Cardiac muscle cell (in vitro differentiated cells and primary cell): ENCODE measurements around the gene SEMA6C. TPM values are rescaled to one million over a fixed set of nuclear protein-coding genes. Genes with fewer than 3 reads are reported as not detected.
"Not testable (repeated sequence)": the region's sequence is repeated elsewhere in the genome, so short reads cannot be mapped to it uniquely, and the experiment has no call there.

Experiments used
- DNase-seq, 2 donors: peaks; one replicate each; pipeline versions ENCODE4 v3.0.0 to v3.0.0-alpha.2; 2010 to 2017; ENCODE audit warnings: low read depth in 1 of 2, low spot score in 1 of 2
- H3K27ac ChIP-seq: fragments of 200-600 bp; sonication (generic); 2 replicates; pipeline ENCODE4 v1.5.1; 2016
- H3K27me3 ChIP-seq: fragments of 200-600 bp; sonication (generic); 2 replicates; pipeline ENCODE4 v1.6.0; 2016; ENCODE audit warnings: control low read depth
- H3K36me3 ChIP-seq: fragments of 200-600 bp; sonication (generic); 2 replicates; pipeline ENCODE4 v1.5.1; 2016; ENCODE audit warnings: control low read depth
- H3K4me1 ChIP-seq: fragments of 200-600 bp; sonication (generic); 2 replicates; pipeline ENCODE4 v1.8.1; 2017; ENCODE audit warnings: low read depth, mild to moderate bottlenecking, mixed run types
- H3K4me3 ChIP-seq: fragments of 200-600 bp; sonication (generic); 2 replicates; pipeline ENCODE4 v1.5.1; 2016; ENCODE audit warnings: mild to moderate bottlenecking
- H3K9me3 ChIP-seq: fragments of 200-600 bp; sonication (generic); 2 replicates; pipeline ENCODE4 v1.5.1; 2017; ENCODE audit warnings: low read depth, mild to moderate bottlenecking, control low read depth
- polyA plus RNA-seq: library from polyadenylated mRNA; unstranded; fragments of >200 nt; fragmentation: Nextera tagmentation; extraction: Ambion mirVana; gene quantifications from 2 replicates; pipeline ENCODE4 v1.2.1, GENCODE V29; 2016
- total RNA-seq: library from RNA; depleted of rRNA; stranded (reverse); fragments of >200 nt; gene quantifications from 2 replicates; pipeline ENCODE4 v1.2.3, GENCODE V29; 2016
- TF ChIP-seq, protein P1 (sequence below): IDR thresholded peaks from 2 replicates; pipeline ENCODE4 v1.5.1; 2012; ENCODE audit warnings: low read depth, mild to moderate bottlenecking, low read length

The SEMA6C gene
- total and polyA plus RNA-seq, 2 experiments from 2014 or later = 23.3 to 28.1 TPM

GRCh38 chr1:151113877-151114276, 32.6 kb downstream of the SEMA6C start:
- H3K27me3 ChIP-seq = no peaks in the 10 kb centered on the region
- H3K4me1 ChIP-seq = no peaks in the 10 kb centered on the region
- no peaks in the 10 kb centered on the region for H3K9me3 ChIP-seq
- TF ChIP-seq, protein P1, sequence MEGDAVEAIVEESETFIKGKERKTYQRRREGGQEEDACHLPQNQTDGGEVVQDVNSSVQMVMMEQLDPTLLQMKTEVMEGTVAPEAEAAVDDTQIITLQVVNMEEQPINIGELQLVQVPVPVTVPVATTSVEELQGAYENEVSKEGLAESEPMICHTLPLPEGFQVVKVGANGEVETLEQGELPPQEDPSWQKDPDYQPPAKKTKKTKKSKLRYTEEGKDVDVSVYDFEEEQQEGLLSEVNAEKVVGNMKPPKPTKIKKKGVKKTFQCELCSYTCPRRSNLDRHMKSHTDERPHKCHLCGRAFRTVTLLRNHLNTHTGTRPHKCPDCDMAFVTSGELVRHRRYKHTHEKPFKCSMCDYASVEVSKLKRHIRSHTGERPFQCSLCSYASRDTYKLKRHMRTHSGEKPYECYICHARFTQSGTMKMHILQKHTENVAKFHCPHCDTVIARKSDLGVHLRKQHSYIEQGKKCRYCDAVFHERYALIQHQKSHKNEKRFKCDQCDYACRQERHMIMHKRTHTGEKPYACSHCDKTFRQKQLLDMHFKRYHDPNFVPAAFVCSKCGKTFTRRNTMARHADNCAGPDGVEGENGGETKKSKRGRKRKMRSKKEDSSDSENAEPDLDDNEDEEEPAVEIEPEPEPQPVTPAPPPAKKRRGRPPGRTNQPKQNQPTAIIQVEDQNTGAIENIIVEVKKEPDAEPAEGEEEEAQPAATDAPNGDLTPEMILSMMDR = no peak
- no peak overlapping the region for H3K4me3 ChIP-seq
- no peak overlapping the region for H3K27ac ChIP-seq
- no peaks in the 10 kb centered on the region for H3K36me3 ChIP-seq
- DNase-seq = no peak

DNA sequence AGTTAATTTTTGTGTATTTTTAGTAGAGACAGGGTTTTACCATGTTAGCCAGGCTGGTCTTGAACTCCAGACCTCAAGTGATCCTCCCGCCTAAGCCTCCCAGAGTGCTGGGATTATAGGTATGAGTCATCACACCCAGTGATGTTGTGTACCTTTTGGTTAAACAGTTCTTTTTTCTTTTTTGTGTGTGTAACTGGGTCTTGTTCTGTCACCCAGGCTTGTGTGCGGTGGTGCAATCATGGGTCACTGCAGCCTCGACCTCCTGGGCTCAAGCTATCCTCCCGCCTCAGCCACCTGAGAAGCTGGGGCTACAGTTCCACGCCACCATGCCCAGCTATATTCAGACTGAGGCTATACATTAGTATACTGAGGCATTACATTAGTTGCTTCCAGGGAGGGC, 38.1 kb downstream of the SEMA6C start:
- Histone ChIP-seq H3K4me1 (no peaks in the 10 kb centered on the region), H3K27ac (no peak overlapping the region), H3K36me3 (no peaks in the 10 kb centered on the region), H3K27me3 (no peaks in the 10 kb centered on the region), H3K9me3 (no peaks in the 10 kb centered on the region), H3K4me3 (no peak overlapping the region)
- DNase-seq = no peak
- TF ChIP-seq, protein P1 = no peak

- no peaks in the 10 kb centered on the region for H3K9me3 ChIP-seq
- peak in 1 of 2 donors; percentile 26 for DNase-seq
- no peaks in the 10 kb centered on the region for H3K36me3 ChIP-seq
- H3K4me3 ChIP-seq = no peak overlapping the region
- TF ChIP-seq, protein P1 = no peak
- H3K27me3 ChIP-seq = no peaks in the 10 kb centered on the region
- H3K27ac ChIP-seq = no peak overlapping the region
- H3K4me1 ChIP-seq = no peaks in the 10 kb centered on the region
These were observed 39.5 kb downstream of the SEMA6C start for GRCh38 chr1:151106894-151107293.

DNA sequence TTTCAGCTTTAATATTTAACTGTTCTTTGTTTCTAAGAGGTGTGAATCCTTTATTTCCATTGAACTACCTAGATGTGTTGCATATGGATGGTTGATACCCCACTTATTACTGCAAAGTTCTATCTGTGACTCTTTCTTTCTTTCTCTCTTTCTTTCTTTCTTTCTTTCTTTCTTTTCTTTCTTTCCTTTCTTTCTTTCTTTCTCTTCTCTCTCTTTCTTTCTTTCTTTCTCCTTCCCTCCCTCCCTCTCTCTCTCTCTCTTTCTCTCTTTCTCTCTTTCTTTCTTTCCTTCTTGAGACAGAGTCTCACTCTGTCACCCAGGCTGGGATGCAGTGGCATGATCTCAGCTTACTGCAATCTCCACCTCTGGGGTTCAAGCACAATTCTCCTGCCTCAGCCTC, 41.8 kb downstream of the SEMA6C start:
- Histone ChIP-seq H3K27ac (no peak overlapping the region), H3K9me3 (no peaks in the 10 kb centered on the region), H3K4me3 (no peak overlapping the region), H3K27me3 (no peaks in the 10 kb centered on the region), H3K4me1 (no peaks in the 10 kb centered on the region), H3K36me3 (no peaks in the 10 kb centered on the region)
- TF ChIP-seq, protein P1 = no peak
- DNase-seq = no peak

DNA sequence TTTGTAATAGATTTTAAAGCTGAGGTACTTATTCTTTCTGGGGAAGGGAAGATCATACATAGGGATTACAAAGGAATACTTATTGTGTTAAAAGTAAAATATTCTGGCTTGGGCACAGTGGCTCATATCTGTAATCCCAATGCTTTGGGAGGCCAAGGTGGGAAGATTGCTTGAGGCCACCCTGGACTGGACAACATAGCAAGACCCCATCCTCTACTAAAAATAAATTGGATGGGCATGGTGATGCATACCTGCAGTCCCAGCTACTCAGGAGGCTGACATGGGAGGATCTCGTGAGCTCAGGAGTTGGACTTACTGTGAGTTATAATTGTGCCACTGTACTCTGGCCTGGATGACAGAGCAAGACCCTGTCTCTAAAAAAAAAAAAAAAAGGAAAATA, 48.3 kb downstream of the SEMA6C start:
- TF ChIP-seq, protein P1 = no peak
- no peaks in the 10 kb centered on the region for H3K27me3 ChIP-seq
- no peaks in the 10 kb centered on the region for H3K9me3 ChIP-seq
- H3K4me3 ChIP-seq = no peak overlapping the region
- no peak for DNase-seq
- H3K4me1 ChIP-seq = no peaks in the 10 kb centered on the region
- H3K27ac ChIP-seq = no peak overlapping the region
- H3K36me3 ChIP-seq = no peaks in the 10 kb centered on the region

DNA sequence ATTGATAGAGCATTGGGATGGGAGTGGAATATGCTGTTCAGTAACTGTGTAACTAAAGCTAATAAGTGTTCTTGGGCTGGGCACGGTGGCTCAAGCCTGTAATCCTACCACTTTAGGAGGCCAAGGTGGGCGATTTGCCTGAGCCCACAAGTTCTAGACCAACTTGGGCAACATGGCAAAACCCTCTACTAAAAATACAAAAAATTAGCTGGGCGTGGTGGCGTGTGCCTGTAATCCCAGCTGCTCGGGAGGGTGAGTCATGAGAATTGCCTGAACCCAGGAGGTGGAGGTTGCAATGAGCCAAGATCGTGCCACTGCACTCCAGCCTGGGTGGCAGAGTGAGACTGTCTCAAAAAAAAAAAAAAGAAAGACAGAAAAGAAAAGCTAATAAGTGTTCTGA, 49.0 kb downstream of the SEMA6C start:
- not testable (repeated sequence) for DNase-seq, H3K27me3 ChIP-seq, H3K36me3 ChIP-seq, H3K27ac ChIP-seq, H3K4me3 ChIP-seq, H3K4me1 ChIP-seq, H3K9me3 ChIP-seq
